ENCODE data around the gene TRAPPC2B. TPM values are rescaled to one million over a fixed set of nuclear protein-coding genes. Genes with fewer than 3 reads are reported as not detected.

The TRAPPC2B gene
- total and polyA plus RNA-seq, 2 of the 13 experiments (the other 11 are each of a cell fraction or from before 2014, with no cell fraction given), result 13.3 to 17.7 TPM

- TF ChIP-seq ZBTB40 (IDR thresholded peaks at IDR 0.05), result 0 out of 2 replicates have a peak, but pooled peaks have one; percentile 15
- TF ChIP-seq ZBTB40 (CRISPR knock-in tag; IDR thresholded peaks at IDR 0.05), result peak; percentile 76
- TF ChIP-seq ZNF224 (CRISPR knock-in tag; IDR thresholded peaks at IDR 0.05), result peak; percentile 92; the same call in 1 of the 2 replicates
- TF ChIP-seq ZNF281 (CRISPR knock-in tag; IDR thresholded peaks at IDR 0.05; ENCODE audit: borderline replicate concordance), result peak; percentile 19; the same call in 1 of the 2 replicates
- no peak for TF ChIP-seq E2F1 (CRISPR knock-in tag; IDR thresholded peaks at IDR 0.05)
- TF ChIP-seq PHF21A (CRISPR knock-in tag; IDR thresholded peaks at IDR 0.05), result no peak
- 0 out of 2 replicates have a peak, but pooled peaks have one; percentile 26 for TF ChIP-seq ZFP36L1 (CRISPR knock-in tag; IDR thresholded peaks at IDR 0.05)
- TF ChIP-seq CREBL2 (CRISPR knock-in tag; IDR thresholded peaks at IDR 0.05; ENCODE audit: borderline replicate concordance), result no peak
- no peak for TF ChIP-seq GLI4 (CRISPR knock-in tag; IDR thresholded peaks at IDR 0.05; ENCODE audit: borderline replicate concordance)
- TF ChIP-seq NCOR1 (IDR thresholded peaks at IDR 0.05; ENCODE audit: borderline replicate concordance, low read length), result peak; percentile 46; the same call in 1 of the 2 replicates
- TF ChIP-seq AGO2 (optimal IDR thresholded peaks at IDR 0.05; ENCODE audit: low read depth, low read length), result peak; percentile 65
- no peak for TF ChIP-seq ZNF367 (CRISPR knock-in tag; IDR thresholded peaks at IDR 0.05; ENCODE audit: borderline replicate concordance)
- TF ChIP-seq RFX3 (CRISPR knock-in tag; IDR thresholded peaks at IDR 0.05), result 0 out of 2 replicates have a peak, but pooled peaks have one; percentile 32
- no peak for TF ChIP-seq ZNF180 (CRISPR knock-in tag; IDR thresholded peaks at IDR 0.05; ENCODE audit: borderline replicate concordance, low read depth)
- TF ChIP-seq ZNF615 (CRISPR knock-in tag; IDR thresholded peaks at IDR 0.05; ENCODE audit: borderline replicate concordance), result no peak
Measured at GRCh38 chr19:57389730-57390598, 26.6 kb downstream of the TRAPPC2B start, which contains the start of gene ZNF548 (continued).
